ENCODE measurements around the gene VASH1. TPM values are rescaled to one million over a fixed set of nuclear protein-coding genes. Genes with fewer than 3 reads are reported as not detected.

Gene VASH1
- total and polyA plus RNA-seq, 2 of the 13 experiments (the other 11 are each of a cell fraction or from before 2014, with no cell fraction given), result 0.11 to 0.24 TPM

GRCh38 chr14:76752744-76753143, 8.5 kb upstream of the VASH1 start (continued):
- no peak for TF ChIP-seq ZNF503 (CRISPR knock-in tag; IDR thresholded peaks at IDR 0.05)
- TF ChIP-seq, protein P1, sequence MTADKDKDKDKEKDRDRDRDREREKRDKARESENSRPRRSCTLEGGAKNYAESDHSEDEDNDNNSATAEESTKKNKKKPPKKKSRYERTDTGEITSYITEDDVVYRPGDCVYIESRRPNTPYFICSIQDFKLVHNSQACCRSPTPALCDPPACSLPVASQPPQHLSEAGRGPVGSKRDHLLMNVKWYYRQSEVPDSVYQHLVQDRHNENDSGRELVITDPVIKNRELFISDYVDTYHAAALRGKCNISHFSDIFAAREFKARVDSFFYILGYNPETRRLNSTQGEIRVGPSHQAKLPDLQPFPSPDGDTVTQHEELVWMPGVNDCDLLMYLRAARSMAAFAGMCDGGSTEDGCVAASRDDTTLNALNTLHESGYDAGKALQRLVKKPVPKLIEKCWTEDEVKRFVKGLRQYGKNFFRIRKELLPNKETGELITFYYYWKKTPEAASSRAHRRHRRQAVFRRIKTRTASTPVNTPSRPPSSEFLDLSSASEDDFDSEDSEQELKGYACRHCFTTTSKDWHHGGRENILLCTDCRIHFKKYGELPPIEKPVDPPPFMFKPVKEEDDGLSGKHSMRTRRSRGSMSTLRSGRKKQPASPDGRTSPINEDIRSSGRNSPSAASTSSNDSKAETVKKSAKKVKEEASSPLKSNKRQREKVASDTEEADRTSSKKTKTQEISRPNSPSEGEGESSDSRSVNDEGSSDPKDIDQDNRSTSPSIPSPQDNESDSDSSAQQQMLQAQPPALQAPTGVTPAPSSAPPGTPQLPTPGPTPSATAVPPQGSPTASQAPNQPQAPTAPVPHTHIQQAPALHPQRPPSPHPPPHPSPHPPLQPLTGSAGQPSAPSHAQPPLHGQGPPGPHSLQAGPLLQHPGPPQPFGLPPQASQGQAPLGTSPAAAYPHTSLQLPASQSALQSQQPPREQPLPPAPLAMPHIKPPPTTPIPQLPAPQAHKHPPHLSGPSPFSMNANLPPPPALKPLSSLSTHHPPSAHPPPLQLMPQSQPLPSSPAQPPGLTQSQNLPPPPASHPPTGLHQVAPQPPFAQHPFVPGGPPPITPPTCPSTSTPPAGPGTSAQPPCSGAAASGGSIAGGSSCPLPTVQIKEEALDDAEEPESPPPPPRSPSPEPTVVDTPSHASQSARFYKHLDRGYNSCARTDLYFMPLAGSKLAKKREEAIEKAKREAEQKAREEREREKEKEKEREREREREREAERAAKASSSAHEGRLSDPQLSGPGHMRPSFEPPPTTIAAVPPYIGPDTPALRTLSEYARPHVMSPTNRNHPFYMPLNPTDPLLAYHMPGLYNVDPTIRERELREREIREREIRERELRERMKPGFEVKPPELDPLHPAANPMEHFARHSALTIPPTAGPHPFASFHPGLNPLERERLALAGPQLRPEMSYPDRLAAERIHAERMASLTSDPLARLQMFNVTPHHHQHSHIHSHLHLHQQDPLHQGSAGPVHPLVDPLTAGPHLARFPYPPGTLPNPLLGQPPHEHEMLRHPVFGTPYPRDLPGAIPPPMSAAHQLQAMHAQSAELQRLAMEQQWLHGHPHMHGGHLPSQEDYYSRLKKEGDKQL (CRISPR knock-in tag; IDR thresholded peaks at IDR 0.05; ENCODE audit: low read depth), result no peak
- no peak for TF ChIP-seq TP53 (CRISPR knock-in tag; conservative IDR thresholded peaks at IDR 0.05)
- no peak for TF ChIP-seq GATA4 (IDR thresholded peaks at IDR 0.05; ENCODE audit: borderline replicate concordance, low read depth)
- TF ChIP-seq SOX5 (CRISPR knock-in tag; IDR thresholded peaks at IDR 0.05; ENCODE audit: borderline replicate concordance), result no peak
- TF ChIP-seq JUNB (CRISPR knock-in tag; IDR thresholded peaks at IDR 0.05; ENCODE audit: borderline replicate concordance), result no peak
